ENCODE data around the gene KDM5C. TPM values are rescaled to one million over a fixed set of nuclear protein-coding genes. Genes with fewer than 3 reads are reported as not detected.

Gene KDM5C
- total and polyA plus RNA-seq, 4 donors = 36.1 to 112 (median 78.5) TPM

DNA sequence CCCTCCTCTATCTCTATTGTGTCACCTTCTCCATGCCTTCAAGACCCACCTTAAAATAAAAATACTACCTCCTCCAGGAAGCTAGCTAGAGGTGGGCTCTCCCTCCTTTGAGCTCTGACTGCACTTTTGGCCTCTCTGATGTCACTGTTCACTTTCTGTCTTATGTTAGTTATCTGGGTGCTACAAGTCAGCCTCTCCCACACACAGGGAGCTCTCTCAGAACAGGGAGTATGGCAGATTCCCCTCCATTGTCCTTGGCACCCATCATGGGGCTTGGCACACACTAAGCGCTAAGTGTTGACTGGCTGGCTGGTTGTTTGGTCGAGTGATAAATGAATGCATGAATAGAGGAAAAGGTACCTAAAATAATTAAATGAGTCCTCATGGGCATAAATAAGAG lies 21.2 kb upstream of the KDM5C start:
- peaks cover 0 to 6% (median 1%) of the 10 kb centered on the region in 4 donors for H3K36me3 ChIP-seq (ENCODE audit: control insufficient read depth in 4 of 4, insufficient read depth in 4 of 4, low read length in 4 of 4)
- peaks cover 0 to 45% (median 15%) of the 10 kb centered on the region in 3 donors for H3K27me3 ChIP-seq (ENCODE audit: control insufficient read depth in 3 of 3, insufficient read depth in 3 of 3, low read length in 2 of 3)
- DNase-seq (no peak), ATAC-seq (ENCODE audit: insufficient read depth, low FRiP score) (no peak)
- no peak overlapping the region for H3K27ac ChIP-seq (ENCODE audit: low read depth in 1 of 2, low read length in 1 of 2)
- H3K4me3 ChIP-seq = no peak overlapping the region
- TF ChIP-seq, protein P1, sequence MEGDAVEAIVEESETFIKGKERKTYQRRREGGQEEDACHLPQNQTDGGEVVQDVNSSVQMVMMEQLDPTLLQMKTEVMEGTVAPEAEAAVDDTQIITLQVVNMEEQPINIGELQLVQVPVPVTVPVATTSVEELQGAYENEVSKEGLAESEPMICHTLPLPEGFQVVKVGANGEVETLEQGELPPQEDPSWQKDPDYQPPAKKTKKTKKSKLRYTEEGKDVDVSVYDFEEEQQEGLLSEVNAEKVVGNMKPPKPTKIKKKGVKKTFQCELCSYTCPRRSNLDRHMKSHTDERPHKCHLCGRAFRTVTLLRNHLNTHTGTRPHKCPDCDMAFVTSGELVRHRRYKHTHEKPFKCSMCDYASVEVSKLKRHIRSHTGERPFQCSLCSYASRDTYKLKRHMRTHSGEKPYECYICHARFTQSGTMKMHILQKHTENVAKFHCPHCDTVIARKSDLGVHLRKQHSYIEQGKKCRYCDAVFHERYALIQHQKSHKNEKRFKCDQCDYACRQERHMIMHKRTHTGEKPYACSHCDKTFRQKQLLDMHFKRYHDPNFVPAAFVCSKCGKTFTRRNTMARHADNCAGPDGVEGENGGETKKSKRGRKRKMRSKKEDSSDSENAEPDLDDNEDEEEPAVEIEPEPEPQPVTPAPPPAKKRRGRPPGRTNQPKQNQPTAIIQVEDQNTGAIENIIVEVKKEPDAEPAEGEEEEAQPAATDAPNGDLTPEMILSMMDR (IDR thresholded peaks at IDR 0.05; ENCODE audit: control extremely low read depth, extremely low read depth) = no peak
- no peaks in the 10 kb centered on the region for H3K4me1 ChIP-seq (ENCODE audit: control insufficient read depth in 5 of 5, insufficient read depth in 5 of 5, low read length in 5 of 5)
- H3K9me3 ChIP-seq (ENCODE audit: control insufficient read depth in 4 of 4, insufficient read depth in 3 of 4, low read length in 3 of 4) = no peaks in the 10 kb centered on the region
- 81 to 93% methylated on average over 2 of the region's 2 CpGs for WGBS, 2 donors
- no peak overlapping the region for H3K9ac ChIP-seq (ENCODE audit: insufficient read depth in 1 of 2, low read length in 2 of 2)

DNA sequence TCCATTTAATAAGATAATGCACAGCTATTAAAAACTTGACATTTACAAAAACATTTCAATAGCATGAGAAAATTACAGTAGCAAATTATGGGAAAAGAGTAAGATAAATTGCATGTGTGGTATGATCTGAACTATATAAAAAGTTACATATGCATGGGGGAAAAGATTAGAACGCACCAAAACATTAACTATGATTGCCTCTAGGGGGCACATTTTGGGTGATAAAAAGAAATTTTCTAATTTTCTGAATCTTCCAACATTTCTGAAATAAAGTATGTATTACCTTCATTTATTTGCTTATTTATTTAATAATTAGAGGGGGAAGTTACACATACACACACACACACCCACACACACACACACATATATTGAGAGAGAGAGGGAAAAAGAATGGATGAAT lies 19.6 kb upstream of the KDM5C start:
- TF ChIP-seq, protein P1 (IDR thresholded peaks at IDR 0.05; ENCODE audit: control extremely low read depth, extremely low read depth) = no peak
- H3K27me3 ChIP-seq (ENCODE audit: control insufficient read depth in 3 of 3, insufficient read depth in 3 of 3, low read length in 2 of 3) = peaks cover 0 to 44% (median 19%) of the 10 kb centered on the region in 3 donors
- no peak overlapping the region for H3K9ac ChIP-seq (ENCODE audit: insufficient read depth in 1 of 2, low read length in 2 of 2)
- 69 to 75% methylated on average over 1 of the region's 1 CpG for WGBS, 2 donors
- no peaks in the 10 kb centered on the region for H3K9me3 ChIP-seq (ENCODE audit: control insufficient read depth in 4 of 4, insufficient read depth in 3 of 4, low read length in 3 of 4)
- no peaks in the 10 kb centered on the region for H3K4me1 ChIP-seq (ENCODE audit: control insufficient read depth in 5 of 5, insufficient read depth in 5 of 5, low read length in 5 of 5)
- no peak overlapping the region for H3K27ac ChIP-seq (ENCODE audit: low read depth in 1 of 2, low read length in 1 of 2)
- H3K36me3 ChIP-seq (ENCODE audit: control insufficient read depth in 4 of 4, insufficient read depth in 4 of 4, low read length in 4 of 4) = peaks cover 0 to 2% (median under 1%) of the 10 kb centered on the region in 4 donors
- ATAC-seq (ENCODE audit: insufficient read depth, low FRiP score) (no peak), DNase-seq (no peak)
- no peak overlapping the region for H3K4me3 ChIP-seq

- TF ChIP-seq, protein P1 (IDR thresholded peaks at IDR 0.05; ENCODE audit: control extremely low read depth, extremely low read depth) = no peak
Observed at GRCh38 chrX:53242310-53242709, 17.3 kb upstream of the KDM5C start.

GRCh38 chrX:53241558-53241957 lies 16.6 kb upstream of the KDM5C start:
- Histone ChIP-seq H3K9me3 (ENCODE audit: control insufficient read depth in 4 of 4, insufficient read depth in 3 of 4, low read length in 3 of 4) (no peaks in the 10 kb centered on the region), H3K9ac (ENCODE audit: insufficient read depth in 1 of 2, low read length in 2 of 2) (no peak overlapping the region), H3K4me1 (ENCODE audit: control insufficient read depth in 5 of 5, insufficient read depth in 5 of 5, low read length in 5 of 5) (no peaks in the 10 kb centered on the region), H3K4me3 (no peak overlapping the region), H3K36me3 (ENCODE audit: control insufficient read depth in 4 of 4, insufficient read depth in 4 of 4, low read length in 4 of 4) (peaks cover 0 to 7% (median under 1%) of the 10 kb centered on the region in 4 donors), H3K27me3 (ENCODE audit: control insufficient read depth in 3 of 3, insufficient read depth in 3 of 3, low read length in 2 of 3) (peaks cover 0 to 46% (median 16%) of the 10 kb centered on the region in 3 donors), H3K27ac (ENCODE audit: low read depth in 1 of 2, low read length in 1 of 2) (no peak overlapping the region)
- TF ChIP-seq, protein P1 (IDR thresholded peaks at IDR 0.05; ENCODE audit: control extremely low read depth, extremely low read depth) = no peak
- no peak for ATAC-seq (ENCODE audit: insufficient read depth, low FRiP score)
- 66 to 84% methylated on average over 7 of the region's 7 CpGs for WGBS, 2 donors
- no peak for DNase-seq

More at GRCh38 chrX:53242310-53242709, 17.3 kb upstream of the KDM5C start:
- peaks cover 0 to 5% (median under 1%) of the 10 kb centered on the region in 4 donors for H3K36me3 ChIP-seq (ENCODE audit: control insufficient read depth in 4 of 4, insufficient read depth in 4 of 4, low read length in 4 of 4)
- H3K9me3 ChIP-seq (ENCODE audit: control insufficient read depth in 4 of 4, insufficient read depth in 3 of 4, low read length in 3 of 4) = no peaks in the 10 kb centered on the region
- H3K4me3 ChIP-seq = no peak overlapping the region
- 82 to 95% methylated on average over 2 to 4 of the region's 4 CpGs for WGBS, 2 donors
- peaks cover 0 to 42% (median 19%) of the 10 kb centered on the region in 3 donors for H3K27me3 ChIP-seq (ENCODE audit: control insufficient read depth in 3 of 3, insufficient read depth in 3 of 3, low read length in 2 of 3)
- H3K4me1 ChIP-seq (ENCODE audit: control insufficient read depth in 5 of 5, insufficient read depth in 5 of 5, low read length in 5 of 5) = no peaks in the 10 kb centered on the region
- DNase-seq (no peak), ATAC-seq (ENCODE audit: insufficient read depth, low FRiP score) (no peak)
- H3K27ac ChIP-seq (ENCODE audit: low read depth in 1 of 2, low read length in 1 of 2) = no peak overlapping the region
- H3K9ac ChIP-seq (ENCODE audit: insufficient read depth in 1 of 2, low read length in 2 of 2) = no peak overlapping the region

Data from lung (tissue), 12 donors.